ENCODE data around the gene STK32C.
"Not testable (repeated sequence)": the region's sequence is repeated elsewhere in the genome, so short reads cannot be mapped to it uniquely, and the experiment has no call there.

The STK32C gene

DNA sequence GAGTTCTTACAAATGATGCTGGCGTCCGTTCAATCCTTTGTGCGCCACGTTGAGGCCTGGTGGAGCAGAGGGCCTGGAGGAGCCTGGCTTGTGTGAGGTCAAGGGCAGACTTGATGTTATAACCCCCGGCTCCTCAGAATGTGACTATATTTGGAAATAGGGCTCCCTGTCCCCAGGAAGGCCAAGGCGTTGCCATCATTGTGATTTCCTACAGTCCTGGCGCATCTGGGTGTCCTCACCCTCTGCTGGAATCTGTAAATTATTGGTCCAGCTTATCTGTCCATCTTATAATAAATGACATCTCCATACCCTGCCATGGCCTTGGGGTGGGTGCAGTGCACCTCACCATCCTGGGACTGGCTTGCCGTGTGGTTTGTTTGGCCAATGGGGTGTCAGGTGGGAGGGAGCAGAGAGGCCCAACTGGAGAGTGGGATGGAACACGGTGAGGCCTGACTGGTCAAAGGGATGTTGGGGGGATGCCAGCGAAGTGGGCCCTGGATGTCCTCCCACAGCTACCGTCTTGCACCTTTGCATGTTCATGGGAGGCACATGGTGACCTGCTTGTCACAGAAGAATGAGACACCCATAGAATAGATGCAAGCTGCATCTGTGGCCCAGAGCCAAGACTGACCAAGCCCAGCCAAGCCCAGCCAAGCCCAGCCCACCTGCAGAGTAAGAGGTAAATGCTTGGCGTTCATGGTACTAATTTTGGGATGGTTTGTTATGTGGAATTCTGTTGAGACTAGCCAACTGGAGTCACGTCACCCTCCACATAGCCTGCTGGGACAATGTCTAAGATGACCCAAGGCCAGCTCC is 13.1 kb upstream of the STK32C start:
- no peak for DNase-seq (ENCODE audit: low read depth in 1 of 2, low spot score in 1 of 2)
- H3K27ac ChIP-seq (replicated peaks) = no peak overlapping the region

DNA sequence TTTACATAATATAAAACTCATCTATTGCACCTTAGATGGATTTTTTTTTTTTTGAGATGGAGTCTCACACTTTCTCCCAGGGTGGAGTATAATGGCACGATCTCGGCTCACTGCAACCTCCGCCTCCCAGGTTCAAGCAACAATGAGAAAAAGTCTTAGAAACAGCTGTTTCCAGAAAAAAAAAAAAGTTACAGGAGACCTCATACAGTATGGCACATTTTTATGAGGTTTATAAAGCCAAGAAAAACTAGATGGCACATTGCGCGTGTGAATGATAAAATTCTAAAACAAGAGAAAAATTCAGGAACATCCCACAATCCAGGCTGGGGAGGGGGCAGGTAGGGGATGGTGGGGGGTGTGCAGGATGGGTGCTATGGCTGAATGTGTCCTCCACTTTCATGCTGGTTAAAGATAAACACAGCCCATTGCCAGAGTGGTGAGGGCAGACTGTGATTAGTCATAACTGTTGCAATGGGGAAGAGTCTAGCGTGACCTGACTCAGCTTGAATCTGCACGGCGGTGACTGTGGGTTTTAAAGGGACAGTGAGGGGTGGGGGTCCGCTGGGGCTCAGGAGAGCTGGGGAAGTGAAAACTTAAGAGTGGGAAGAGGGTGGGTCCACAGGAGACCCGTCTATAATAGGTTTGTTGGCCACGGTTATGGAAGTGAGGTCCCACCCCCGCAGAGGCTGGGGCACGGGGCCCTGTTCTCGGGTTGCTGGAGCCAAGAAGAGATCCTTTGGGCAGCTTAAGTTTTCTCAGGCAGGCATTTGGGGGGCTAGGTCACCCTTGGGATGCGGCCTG is 12.3 kb upstream of the STK32C start:
- no peak overlapping the region for H3K27ac ChIP-seq (replicated peaks)
- no peak overlapping the region for H3K4me3 ChIP-seq (replicated peaks; ENCODE audit: insufficient read depth, low read length)
- TF ChIP-seq GABPA (IDR thresholded peaks at IDR 0.05; ENCODE audit: low read depth) (no peak), POLR2AphosphoS5 (IDR thresholded peaks at IDR 0.05; ENCODE audit: low read depth) (no peak), SPI1 (IDR thresholded peaks at IDR 0.05; ENCODE audit: borderline replicate concordance, low read depth) (no peak)
- no peaks in the 10 kb centered on the region for H3K27me3 ChIP-seq (ENCODE audit: insufficient read depth, poor library complexity, severe bottlenecking)
- peak; percentile 35 to 75 for DNase-seq (ENCODE audit: low read depth in 1 of 2, low spot score in 1 of 2)

More for the DNA sequence above, 13.1 kb upstream of the STK32C start:
- H3K4me3 ChIP-seq (replicated peaks; ENCODE audit: insufficient read depth, low read length) = no peak overlapping the region
- no peaks in the 10 kb centered on the region for H3K27me3 ChIP-seq (ENCODE audit: insufficient read depth, poor library complexity, severe bottlenecking)
- TF ChIP-seq, protein P1, sequence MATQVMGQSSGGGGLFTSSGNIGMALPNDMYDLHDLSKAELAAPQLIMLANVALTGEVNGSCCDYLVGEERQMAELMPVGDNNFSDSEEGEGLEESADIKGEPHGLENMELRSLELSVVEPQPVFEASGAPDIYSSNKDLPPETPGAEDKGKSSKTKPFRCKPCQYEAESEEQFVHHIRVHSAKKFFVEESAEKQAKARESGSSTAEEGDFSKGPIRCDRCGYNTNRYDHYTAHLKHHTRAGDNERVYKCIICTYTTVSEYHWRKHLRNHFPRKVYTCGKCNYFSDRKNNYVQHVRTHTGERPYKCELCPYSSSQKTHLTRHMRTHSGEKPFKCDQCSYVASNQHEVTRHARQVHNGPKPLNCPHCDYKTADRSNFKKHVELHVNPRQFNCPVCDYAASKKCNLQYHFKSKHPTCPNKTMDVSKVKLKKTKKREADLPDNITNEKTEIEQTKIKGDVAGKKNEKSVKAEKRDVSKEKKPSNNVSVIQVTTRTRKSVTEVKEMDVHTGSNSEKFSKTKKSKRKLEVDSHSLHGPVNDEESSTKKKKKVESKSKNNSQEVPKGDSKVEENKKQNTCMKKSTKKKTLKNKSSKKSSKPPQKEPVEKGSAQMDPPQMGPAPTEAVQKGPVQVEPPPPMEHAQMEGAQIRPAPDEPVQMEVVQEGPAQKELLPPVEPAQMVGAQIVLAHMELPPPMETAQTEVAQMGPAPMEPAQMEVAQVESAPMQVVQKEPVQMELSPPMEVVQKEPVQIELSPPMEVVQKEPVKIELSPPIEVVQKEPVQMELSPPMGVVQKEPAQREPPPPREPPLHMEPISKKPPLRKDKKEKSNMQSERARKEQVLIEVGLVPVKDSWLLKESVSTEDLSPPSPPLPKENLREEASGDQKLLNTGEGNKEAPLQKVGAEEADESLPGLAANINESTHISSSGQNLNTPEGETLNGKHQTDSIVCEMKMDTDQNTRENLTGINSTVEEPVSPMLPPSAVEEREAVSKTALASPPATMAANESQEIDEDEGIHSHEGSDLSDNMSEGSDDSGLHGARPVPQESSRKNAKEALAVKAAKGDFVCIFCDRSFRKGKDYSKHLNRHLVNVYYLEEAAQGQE (IDR thresholded peaks at IDR 0.05; ENCODE audit: insufficient replicate concordance, low read depth) = no peak
- TF ChIP-seq SPI1 (IDR thresholded peaks at IDR 0.05; ENCODE audit: borderline replicate concordance, low read depth) (no peak), GABPA (IDR thresholded peaks at IDR 0.05; ENCODE audit: low read depth) (no peak), POLR2AphosphoS5 (IDR thresholded peaks at IDR 0.05; ENCODE audit: low read depth) (no peak)
- TF ChIP-seq, protein P2, sequence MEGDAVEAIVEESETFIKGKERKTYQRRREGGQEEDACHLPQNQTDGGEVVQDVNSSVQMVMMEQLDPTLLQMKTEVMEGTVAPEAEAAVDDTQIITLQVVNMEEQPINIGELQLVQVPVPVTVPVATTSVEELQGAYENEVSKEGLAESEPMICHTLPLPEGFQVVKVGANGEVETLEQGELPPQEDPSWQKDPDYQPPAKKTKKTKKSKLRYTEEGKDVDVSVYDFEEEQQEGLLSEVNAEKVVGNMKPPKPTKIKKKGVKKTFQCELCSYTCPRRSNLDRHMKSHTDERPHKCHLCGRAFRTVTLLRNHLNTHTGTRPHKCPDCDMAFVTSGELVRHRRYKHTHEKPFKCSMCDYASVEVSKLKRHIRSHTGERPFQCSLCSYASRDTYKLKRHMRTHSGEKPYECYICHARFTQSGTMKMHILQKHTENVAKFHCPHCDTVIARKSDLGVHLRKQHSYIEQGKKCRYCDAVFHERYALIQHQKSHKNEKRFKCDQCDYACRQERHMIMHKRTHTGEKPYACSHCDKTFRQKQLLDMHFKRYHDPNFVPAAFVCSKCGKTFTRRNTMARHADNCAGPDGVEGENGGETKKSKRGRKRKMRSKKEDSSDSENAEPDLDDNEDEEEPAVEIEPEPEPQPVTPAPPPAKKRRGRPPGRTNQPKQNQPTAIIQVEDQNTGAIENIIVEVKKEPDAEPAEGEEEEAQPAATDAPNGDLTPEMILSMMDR (IDR thresholded peaks at IDR 0.05; ENCODE audit: insufficient read depth, low read length) = no peak

- H3K27ac ChIP-seq (replicated peaks); DNase-seq (ENCODE audit: low read depth in 1 of 2, low spot score in 1 of 2); H3K27me3 ChIP-seq (ENCODE audit: insufficient read depth, poor library complexity, severe bottlenecking); H3K4me3 ChIP-seq (replicated peaks; ENCODE audit: insufficient read depth, low read length): not testable (repeated sequence)
Observed at GRCh38 chr10:132317477-132317876, 9.7 kb upstream of the STK32C start.

DNA sequence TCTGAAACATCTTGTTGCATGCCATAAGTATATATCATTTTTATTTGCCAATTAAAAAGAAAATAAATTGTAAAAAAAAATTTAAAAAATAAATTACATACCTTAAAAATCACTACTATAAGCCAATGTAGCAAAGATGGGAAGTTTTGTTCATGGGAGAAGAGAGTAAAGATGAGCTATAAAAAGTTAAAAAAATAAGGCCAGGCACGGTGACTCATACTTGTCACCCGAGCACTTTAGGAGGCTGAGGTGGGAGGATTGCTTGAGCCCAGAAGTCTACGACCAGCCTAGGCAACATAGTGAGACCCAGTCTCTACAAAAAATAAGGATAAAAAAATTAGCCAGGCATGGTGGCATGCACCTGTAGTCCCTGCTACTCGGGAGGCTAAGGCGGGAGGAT is 8.4 kb upstream of the STK32C start:
- H3K27ac ChIP-seq (replicated peaks) = no peak overlapping the region
- no peaks in the 10 kb centered on the region for H3K27me3 ChIP-seq (ENCODE audit: insufficient read depth, poor library complexity, severe bottlenecking)
- DNase-seq (ENCODE audit: low read depth in 1 of 2, low spot score in 1 of 2) = no peak
- no peak overlapping the region for H3K4me3 ChIP-seq (replicated peaks; ENCODE audit: insufficient read depth, low read length)
- no peak for TF ChIP-seq GABPA (IDR thresholded peaks at IDR 0.05; ENCODE audit: low read depth)
- TF ChIP-seq, protein P2 (IDR thresholded peaks at IDR 0.05; ENCODE audit: insufficient read depth, low read length) = no peak
- TF ChIP-seq POLR2AphosphoS5 (IDR thresholded peaks at IDR 0.05; ENCODE audit: low read depth) = no peak
- TF ChIP-seq, protein P1 (IDR thresholded peaks at IDR 0.05; ENCODE audit: insufficient replicate concordance, low read depth) = no peak
- TF ChIP-seq SPI1 (IDR thresholded peaks at IDR 0.05; ENCODE audit: borderline replicate concordance, low read depth) = no peak

- H3K4me3 ChIP-seq (replicated peaks; ENCODE audit: insufficient read depth, low read length); H3K27ac ChIP-seq (replicated peaks); DNase-seq (ENCODE audit: low read depth in 1 of 2, low spot score in 1 of 2); H3K27me3 ChIP-seq (ENCODE audit: insufficient read depth, poor library complexity, severe bottlenecking): not testable (repeated sequence)
Observed at GRCh38 chr10:132314881-132315280, 7.1 kb upstream of the STK32C start.
